HG03025 (cell line): ENCODE results near the gene CCDC15.
A peak's percentile ranks its signal among the peaks of the same experiment; 100 is the strongest.

Source experiments
- ATAC-seq: cut with Tn5 transposase; IDR thresholded peaks from one replicate; pipeline ENCODE4 v1.9.1; 2021; ENCODE audit warnings: mild to moderate bottlenecking, moderate library complexity; ENCODE audit not compliant: unreplicated experiment, low FRiP score

The CCDC15 gene, protein sequence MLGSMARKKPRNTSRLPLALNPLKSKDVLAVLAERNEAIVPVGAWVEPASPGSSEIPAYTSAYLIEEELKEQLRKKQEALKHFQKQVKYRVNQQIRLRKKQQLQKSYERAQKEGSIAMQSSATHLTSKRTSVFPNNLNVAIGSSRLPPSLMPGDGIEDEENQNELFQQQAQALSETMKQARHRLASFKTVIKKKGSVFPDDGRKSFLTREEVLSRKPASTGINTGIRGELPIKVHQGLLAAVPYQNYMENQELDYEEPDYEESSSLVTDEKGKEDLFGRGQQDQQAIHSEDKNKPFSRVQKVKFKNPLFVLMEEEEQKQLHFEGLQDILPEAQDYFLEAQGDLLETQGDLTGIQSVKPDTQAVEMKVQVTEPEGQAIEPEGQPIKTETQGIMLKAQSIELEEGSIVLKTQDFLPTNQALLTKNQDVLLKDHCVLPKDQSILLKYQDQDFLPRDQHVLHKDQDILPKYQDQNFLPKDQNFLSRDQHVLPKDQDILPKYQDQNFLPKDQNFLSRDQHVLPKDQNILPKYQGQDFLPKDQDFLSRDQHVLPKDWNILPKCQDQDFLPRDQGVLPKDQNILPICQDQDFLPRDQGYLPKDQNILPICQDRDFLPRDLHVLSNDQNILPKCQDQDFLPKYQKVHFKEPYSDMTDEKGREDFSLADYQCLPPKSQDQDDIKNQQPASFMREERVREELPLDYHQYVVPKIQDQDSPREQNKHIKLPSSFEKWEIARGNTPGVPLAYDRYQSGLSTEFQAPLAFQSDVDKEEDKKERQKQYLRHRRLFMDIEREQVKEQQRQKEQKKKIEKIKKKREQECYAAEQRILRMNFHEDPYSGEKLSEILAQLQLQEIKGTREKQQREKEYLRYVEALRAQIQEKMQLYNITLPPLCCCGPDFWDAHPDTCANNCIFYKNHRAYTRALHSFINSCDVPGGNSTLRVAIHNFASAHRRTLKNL

DNA sequence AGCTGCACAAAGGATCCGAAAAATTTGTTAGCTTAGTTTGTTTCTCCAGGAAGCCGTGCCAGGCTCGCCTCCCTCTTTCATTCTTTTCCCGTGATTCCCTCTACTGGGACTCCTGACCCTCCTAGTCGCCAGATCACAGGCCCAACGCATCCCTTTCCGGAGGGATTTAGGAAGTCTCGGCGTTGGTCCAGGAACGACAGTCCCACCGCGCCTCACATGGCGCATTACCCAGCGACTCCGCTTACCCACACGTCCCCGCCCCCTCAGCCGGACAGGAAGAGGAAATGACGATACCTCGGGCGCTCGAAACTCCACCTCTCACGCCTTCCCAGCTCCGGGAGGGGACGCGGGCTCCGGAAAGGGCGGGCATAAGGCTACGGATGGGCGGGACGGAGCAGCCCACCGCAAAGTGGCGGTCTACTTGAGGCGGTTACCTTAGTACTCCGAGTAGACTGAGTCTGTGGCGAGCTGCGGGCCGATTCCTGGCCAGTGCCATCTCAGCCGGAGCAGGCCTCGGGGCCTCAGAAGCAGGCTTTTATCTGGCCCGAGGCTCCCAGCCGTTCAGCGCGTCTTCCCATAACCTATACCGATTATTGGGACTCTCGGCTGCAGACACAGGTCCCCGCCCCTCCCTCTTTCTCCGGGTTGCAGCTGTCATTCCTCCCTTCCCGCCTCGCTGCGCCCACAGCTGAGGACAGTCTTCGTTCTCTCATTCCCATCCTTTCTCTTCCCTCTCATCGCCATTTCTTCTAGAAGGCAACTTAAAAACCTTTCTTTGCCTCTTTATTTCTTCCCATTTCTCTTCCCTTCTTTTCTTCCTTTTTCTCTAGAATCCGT is at the start of gene CCDC15:
CCDC15 (plus strand) TSS at position 450 of the 837 bp plus-strand sequence. CDS start 531 bp downstream, outside the sequence.
- ATAC-seq = peak; percentile 100

DNA sequence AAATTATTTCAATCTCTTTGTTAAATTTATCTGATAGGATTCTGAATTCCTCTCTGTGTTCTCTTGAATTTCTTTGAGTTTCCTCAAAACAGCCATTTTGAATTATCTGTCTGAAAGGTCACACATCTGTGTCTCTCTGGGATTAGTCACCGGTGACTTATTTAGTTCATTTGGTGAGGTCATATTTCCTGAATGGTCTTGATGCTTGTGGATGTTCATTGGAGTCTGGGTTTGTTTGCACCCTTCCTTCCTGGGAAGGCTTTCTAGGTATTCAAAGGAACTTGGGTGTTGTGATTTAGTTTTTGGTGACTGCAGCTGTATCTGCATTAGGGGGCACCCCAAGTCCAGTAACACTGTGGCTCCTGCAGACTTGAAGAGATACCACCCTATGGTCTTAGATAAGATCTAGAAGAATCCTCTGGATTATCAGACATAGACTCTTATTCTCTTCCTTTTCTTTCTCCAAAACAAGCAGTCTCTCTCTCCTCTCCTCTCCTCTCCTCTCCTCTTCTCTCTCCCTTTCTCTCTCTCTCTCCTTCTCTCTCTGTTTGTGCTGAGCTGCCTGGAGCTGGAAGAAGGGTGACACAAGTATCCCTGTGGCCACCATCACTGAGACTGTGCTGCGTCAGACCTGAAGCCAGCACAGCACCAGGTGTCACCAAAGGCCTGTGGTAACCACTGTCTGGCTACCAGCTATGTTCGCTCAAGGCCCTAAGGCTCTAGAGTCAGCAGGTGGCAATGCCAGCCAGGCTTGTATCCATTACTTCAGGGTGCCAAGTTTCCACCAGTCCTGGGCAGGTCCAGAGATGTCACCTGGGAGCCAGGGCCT is 38.2 kb upstream of the CCDC15 start:
- no peak for ATAC-seq

DNA sequence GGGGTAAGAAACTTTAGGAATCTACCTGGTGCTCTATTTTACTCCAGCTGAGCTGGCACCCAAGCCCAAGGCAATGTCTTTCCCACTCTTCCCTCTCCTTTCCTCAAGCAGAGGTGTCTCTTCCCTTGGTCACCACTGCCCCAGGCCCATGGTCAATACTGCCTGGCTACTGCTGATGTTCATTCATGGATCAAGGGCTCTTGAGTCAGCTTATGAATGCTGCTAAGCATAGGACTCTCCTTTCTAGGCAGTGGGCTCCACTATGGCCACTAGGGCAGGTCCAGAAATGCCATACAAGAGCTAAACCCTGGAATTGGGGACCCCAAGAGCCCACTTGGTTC is 37.7 kb upstream of the CCDC15 start:
- ATAC-seq = no peak

DNA sequence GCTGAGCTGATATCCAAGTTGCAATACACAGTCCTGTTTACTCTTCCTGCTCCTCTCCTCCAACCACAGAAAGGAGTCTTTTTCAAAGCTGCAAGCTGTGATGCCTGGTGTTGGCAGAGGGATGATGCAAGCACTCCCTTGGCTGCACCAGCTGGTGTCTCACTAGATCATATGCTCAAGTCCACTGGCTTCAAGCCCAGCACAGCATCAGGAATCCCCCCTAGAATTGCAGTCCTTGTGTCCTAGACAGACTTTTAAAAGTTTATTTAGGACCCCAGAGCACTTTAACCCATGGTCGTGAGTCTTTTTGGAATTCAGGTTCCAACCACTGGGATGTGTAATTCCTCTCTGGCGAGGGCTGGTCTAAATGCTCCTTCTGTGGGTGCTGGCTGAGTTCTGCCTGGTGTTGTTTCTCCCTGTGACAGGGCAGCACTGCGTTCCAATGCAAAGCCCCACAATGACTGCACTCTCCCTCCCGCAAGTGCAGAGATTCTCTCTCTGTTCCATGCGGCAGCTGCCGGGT is 36.8 kb upstream of the CCDC15 start:
- ATAC-seq = no peak

DNA sequence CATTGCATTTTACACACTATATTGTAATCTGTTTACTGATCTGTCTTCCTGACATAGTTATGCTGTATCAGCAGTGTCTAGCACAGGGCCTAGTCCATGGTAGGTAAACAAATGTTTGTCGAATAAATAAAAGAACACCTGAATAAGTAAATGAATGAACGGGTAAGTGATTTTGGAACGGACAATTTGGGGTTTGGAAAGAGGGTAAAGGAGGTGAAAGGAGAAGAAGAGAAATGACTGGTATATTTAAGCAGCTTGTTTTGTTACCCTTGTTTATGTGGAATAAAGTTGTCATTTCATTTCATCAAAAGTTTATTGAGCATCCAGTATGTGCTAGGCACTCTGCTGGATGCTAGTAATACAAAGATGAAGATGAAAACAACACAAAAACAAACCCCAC is 35.1 kb upstream of the CCDC15 start, which contains the start of gene HEPN1:
HEPN1 (plus strand) TSS at position 301 of the 400 bp plus-strand sequence.
- no peak for ATAC-seq

DNA sequence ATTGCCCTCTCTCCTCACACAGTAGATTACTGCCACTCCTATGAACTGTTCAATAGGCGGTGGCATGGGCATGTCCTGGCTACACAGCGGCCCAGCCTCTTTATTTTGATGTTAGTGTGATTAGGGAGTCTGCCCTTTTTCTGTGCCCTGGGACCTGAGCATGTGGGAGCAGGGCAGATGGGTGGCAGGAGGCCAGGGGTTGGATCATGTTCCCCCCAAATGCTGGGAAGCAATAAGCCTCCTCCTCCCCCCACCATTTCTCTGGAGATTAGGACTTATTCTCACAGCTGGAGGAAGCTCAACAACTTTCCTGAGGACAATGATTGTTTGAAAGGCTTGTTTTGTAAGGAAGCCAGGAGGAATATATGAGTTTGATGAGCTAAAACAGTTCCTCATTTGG is 34.1 kb upstream of the CCDC15 start:
- no peak for ATAC-seq

DNA sequence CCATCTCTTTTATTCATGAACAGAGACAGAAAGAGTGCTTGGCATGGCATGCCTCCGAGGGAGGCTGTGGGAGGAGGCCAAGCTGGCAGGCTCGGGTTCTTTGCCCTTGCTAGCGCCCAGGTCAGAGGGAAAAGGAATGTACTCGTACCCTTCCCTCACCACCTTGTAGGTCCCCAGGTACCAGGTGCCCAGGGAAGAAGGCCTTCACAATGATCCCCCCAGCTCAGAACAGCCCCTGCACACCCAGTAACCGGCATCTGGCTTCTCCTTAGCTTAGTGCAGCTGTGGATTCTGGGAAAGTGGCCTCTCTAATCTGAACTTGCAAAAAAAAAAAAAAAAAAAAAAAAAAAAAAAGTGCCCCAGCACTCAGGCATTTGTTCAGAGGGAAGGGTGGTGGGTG is 33.6 kb upstream of the CCDC15 start:
- no peak for ATAC-seq

DNA sequence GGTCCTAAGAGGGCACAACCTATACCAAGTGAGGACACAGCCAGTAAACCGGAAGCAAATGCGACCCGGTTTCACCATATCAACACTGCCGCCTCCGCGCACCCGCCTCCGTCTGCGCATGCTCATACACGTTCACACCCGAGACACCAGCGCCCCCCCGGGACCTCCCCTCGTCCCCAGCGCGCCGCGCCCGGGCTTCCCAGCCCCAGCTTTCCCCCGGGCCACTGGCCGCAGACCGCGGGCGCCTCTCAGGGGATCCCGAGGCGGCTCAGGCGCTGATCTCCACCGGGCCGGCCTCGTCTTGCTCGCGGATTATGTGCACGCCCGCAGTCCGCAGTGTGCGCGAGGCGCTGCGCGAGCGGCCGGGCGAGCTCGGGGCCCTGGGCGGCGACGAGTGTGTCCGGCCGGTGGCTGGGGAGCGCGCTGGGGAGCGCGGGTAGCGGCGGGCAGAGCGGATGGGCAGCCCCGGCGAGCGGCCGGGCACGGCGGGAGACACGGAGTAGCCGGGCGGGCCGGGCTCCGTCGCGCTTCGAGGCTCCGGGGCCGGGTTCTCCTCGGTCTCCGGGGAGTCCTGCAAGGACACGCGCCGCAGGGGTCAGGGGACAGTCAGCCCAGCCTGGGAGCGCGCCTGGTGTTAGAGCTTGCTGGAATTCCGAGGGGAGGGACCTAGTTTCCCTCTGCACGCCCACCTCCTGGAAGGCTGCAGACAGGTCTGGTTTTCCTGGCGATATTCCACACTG is 33.0 kb upstream of the CCDC15 start:
- ATAC-seq = no peak

DNA sequence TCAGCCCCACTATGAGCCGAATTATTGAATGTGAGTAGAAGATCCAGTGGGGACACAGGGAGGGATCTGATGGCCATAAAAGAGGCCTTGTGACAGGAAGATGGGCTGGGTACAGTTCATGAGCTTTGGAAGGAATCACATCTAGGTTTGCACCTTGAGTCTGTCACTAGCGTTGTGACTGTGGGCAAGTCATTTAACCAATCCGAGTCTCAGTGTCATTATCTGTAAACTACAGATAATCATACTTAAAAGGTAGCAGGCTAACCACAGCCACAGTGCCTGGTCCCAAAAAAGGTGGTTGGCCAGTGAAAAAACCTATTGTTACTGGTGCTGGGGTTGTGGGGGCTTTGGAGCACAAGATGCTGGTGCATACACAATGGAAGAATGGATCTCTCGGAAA is 31.2 kb upstream of the CCDC15 start:
- no peak for ATAC-seq

DNA sequence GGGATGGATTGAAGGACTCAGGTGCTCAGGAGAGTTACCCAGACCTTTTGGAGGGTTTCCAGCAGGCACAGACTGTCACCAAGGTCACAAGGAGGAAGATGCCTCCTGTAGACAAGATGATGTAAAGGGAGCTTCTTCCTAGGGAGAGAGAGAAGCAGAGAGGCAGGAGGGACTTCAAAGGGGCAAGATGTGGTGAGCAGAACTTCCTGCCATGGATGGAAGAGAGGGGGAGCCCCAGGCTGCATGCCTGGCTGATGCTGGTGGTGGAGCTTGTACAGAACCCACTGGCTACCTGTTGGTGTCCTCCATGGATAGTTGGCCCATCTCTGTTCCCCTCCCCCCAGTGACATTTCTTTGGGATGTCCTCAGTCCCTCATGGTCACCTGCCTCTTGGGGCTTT is 30.7 kb upstream of the CCDC15 start:
- ATAC-seq = no peak

DNA sequence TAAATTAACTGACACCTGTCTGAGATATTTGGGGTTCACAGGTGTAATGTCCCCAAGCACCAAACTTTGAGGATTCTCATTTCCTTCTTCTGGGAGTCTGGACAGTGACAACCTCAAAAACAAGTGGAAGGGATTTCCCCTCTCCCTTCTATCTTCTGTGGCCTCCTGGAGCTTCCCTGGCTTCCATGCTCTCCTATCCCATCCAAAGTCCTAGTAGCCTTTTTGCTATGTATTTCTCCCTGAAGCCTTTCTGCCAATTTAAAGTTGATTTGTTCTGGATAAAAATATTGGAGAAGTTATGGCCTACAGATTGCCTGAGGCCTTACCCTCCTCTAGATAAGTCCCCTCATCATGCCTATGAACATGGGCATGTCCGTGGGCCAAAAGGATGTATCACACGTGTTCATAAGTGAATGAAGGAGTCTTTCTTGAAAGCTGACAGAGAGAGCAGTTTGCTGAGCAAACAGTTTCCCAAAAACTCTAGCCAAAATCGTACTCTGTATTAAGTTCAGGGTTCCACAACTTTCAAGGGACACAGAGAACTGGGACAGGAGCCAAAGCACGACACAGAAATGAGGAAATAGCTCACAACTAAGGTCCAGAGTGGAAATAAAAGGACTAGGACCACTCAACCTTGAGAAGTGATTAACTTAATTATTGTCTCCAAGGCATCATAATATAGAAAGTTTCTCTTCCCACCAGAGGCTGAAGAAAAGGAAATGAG is 24.9 kb upstream of the CCDC15 start:
- no peak for ATAC-seq

DNA sequence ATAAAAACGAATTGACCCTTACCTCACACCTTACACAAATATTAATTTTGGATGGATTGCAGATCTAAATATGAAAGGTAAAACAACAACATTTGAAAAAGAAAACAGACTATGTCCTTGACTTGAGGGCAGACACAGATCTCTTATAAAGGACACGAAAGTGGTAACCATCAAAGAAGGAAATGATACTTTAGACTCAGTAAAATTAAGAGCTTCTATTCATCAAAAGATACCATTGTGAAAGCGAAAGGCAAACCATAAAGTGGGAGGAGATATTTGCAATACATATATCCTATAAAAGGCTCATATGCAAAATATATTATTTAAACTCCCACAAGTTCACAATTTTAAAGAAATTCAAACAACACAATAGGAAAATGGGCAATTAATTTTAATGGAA is 23.2 kb upstream of the CCDC15 start:
- ATAC-seq = no peak

DNA sequence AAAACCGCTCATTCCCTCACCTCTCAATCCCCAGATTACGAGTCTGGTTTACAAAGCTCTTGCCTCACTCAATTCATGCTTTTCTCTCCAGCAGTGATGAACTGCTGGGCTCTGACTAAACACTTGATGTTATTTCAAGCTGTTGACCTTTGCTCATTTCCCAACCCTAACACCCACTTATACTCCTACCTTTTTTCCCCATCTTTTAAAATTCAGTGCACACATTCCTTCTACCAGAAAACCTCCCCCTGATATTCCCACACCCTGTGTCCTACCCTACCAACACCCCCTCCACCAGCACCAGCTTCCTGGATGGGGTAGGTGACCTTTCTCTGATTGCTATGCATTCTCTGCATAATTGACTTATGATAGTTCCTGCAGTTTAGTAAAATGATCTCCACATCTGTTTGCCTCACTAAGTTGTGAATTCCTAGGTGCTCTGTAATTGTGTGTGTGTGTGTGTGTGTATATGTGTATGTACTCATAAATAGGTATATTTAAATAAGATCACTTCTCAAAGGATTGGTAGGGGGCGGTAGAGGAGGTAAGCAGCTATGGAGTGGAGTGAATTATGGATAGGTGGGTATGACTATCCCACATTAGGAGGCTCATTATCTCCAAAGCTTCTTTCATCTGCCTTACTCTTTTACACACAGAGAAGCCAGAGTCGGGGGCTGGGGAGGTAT is 19.0 kb upstream of the CCDC15 start:
- no peak for ATAC-seq

DNA sequence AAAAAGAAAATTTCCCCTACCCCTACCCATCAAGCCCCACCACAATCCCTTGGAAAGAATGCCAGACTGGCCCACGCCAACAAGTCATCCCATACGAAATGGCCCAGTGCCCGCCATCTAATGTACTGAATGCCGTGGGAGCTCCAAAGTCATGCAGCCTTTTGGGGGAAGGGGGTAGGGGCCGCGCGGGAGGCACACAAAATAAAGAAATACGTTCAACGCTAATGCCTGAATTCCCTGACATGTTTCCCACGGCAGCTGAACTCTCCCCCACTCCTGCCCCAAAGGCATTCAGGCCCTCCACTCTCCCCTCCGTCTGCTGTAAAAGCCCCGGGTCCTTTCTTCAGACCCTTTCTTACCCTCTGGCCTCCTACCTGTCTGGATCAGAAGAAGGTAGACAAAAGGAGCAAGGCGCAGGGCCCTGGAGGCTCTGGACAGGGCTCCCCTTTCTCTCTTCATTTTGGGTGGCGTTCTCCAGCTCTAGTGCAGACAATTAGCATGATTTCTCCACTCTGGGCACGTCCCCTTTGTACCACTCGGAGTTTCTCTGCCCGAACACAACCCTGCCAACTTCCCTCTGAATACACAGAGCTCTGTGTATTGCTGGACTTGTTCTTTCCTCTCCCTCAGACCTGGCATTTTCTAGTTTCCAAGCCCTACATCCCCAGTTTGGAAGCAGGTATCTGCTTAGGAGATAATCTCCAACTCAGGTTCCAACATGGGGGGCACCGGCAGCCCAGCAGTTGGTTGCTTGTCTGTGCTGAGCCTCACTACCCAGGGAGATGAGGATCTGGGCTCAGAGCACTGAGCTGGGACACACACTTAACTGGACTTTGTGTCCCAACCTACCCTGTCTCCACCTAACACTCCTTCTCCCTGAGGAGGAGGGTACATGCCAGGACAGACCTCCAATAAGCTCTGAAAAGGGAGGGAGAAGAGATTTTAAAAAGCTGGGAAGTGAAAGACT is 18.2 kb upstream of the CCDC15 start, which contains the start of gene HEPACAM:
HEPACAM (minus strand) TSS at position 500 of the 967 bp plus-strand sequence; CDS start at position 459, 41 bp downstream.
- no peak for ATAC-seq

DNA sequence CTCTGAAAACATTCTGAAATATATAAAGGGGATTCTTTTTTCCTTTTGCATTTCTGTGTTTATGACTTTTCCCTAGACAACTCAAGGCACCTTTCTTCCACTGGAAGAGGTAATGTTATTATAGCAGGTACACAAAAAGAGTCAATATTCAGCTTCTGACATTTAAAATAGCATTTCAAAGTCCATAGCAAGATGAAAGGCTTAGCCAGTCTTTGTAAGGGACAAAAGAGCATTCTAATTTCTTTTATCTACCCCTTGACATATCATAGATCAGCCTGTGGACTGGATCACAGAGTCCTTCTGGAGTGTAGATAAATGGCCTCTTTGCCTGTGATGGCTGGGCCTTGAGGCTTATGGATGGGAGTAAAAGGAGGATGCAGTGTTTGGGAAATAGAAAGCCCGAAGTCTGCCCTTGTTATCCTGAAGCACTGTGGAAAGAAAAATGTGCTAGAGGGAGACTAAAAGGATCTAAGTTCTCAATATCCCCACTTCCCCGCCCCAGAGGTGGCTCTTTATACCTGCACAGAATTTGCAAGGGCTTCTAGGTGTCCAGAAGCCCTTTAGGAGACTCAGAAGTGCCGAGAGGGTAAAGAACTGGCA is 16.6 kb upstream of the CCDC15 start:
- no peak for ATAC-seq

DNA sequence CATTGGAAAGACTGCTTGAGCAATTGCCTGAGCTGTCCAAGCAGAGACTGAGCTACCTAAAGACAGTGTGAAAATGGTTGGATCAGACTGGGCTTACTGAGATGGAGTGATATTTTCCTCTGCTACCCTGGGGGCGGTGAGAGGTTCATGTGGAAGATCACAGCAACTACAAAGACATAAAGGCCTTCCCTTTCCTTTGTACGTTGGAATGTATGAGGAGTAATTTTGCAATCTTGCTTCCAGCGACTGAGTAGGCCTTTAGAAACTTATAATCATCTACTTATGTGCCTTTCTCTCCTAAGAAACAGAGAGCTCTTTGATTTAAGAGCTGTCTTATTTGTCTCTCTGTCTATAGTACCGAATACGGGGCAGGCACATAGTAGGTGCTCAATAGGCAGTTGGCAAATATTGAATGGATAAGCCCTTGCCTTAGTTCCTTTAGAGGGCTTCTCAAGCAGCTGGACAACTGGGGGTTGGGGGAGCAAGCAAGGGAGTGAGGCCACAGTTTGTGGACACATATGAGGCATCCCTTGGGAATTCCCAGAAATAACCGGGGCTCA is 15.7 kb upstream of the CCDC15 start:
- ATAC-seq = no peak
